Stimulated activated CD8-positive, alpha-beta memory T cell treated with anti-CD3 and anti-CD28 coated beads, Interleukin-15, amount 100 ng/mL, for 1 hour (primary cell): ENCODE measurements around the gene MAOA.
"Not testable (repeated sequence)": the region's sequence is repeated elsewhere in the genome, so short reads cannot be mapped to it uniquely, and the experiment has no call there.

Experiments used
- DNase-seq: peaks from one replicate; pipeline ENCODE4 v3.0.0-alpha.2; 2020; ENCODE audit warnings: low read depth

The MAOA gene

DNA sequence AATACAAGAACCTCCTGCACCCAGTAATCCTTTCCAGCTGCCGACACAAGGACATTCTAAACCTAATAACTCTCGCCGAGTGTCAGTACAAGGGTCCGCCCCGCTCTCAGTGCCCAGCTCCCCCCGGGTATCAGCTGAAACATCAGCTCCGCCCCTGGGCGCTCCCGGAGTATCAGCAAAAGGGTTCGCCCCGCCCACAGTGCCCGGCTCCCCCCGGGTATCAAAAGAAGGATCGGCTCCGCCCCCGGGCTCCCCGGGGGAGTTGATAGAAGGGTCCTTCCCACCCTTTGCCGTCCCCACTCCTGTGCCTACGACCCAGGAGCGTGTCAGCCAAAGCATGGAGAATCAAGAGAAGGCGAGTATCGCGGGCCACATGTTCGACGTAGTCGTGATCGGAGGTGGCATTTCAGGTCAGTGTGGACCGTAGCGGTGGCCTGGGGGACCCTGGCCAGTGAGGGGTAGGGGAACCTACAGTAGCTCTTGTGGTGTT lies at the start of gene MAOA:
TSS of gene MAOA (plus strand) at position 295 of the 490 bp plus-strand sequence. CDS start at position 338, 43 bp downstream.
- no peak for DNase-seq

DNA sequence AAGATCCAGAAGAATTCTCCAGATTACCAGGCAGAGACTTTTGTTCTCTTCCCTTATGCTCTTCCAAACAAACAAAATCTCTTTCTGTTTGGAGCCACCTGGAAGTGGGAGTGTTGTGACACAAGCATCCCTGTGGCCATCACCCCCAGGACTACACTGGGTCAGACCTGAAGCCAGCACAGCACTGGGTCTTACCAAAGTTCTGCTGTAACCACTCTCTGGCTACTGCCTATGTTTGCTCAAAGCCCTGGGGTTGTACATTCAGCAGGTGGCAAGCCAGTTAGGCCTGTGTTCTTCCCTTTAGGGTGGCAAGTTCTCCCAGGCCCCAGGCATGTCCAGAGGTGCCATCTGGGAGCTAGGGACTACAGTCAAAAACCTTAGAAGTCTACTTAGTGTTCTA lies 43.7 kb upstream of the MAOA start:
- DNase-seq = no peak

DNA sequence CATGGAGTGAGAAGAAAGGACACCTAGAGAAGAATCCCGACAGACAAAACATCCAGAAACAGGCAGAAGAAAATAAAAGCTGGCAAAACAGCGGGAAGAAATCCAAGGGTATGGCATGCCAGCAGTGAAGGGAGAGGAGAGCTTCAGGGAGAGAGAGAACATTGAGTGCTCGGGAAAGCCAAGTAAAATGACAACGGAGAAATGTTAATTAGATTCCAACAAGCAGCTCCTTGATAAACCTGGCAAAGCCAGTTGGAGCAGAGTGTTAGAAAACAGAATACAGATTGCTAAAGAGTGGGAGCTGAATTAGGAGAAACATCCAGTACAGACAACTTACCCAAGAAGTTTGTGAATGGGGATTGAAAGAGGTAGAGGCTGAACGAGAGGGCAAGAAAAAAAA lies 40.4 kb upstream of the MAOA start:
- DNase-seq = no peak

DNA sequence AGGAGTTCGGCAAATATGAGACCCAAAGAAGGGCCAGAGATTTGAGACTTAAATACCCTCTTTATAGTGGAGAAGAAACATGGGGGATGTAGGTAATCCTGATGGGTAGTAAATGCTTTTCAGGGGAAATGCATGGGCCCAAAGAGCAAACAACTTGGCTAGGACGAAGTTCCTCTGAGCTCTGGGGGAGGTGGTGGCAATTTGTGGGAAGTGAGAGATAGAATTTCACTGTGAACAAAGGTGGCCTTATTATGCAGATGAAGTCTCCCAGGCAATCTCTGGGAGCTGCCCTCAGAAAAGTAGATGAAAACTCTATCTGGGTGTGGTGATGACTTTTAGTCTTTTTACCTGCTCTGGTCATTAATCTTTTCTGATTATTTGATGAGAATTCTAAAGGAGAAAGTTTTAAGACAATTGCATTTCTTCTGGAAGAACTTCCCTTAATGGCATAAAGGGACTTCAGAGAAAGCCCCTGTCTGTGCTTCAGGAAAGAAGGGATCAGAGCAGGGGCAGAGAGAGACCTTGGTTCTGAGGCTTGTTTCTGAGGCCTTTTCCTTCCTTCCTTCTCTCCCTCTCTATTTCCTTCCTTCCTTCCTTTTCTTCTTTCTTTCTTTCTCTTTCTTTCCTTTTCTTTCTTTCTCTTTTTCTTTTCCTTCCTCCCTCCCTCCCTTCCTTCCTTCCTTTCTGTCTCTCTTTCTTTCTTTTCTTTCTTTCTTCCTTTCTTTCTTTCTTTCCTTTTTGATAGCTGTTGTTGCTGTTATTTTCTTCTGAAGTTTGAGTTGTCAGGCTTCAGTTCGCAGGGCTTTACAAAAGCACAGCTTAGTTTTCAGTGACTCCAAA lies 37.5 kb upstream of the MAOA start:
- no peak for DNase-seq

DNA sequence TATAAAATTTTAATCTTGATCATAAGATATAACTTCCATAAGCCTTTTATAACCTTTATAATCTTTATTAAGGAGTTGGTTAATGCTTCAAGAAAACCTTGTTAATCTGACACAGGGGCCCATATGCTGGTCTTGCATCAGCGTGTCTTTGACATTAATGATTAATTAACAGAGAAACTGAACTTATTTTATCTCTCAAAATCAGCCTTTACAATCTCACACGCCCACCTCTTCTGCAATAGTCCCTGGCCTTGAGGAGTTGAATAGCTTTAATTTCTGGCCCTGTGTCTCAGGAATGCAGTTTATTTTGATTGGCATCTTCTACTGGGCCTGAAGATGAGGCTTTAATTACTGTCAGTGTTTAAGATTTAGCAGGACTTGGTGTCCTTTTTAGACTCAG lies 36.2 kb upstream of the MAOA start:
- DNase-seq = not testable (repeated sequence)

DNA sequence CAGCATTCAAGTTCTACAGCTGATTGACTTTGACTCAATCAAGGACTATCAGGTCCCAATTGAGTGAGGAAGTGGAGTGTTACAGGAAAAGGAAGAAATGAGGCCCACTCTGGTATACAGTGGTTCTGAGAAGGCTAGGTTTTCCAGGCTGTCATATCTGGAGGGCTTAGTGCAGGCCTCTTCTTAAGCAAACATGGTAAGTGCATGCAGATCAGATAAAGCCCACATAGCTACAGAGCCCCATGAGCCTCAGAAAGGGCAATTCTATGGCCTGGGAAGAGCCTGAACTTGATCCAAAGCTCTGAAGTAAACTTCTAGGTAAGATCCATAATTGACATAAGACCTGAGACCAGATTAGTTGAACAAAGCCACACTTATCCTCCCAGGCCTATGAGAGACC lies 29.0 kb upstream of the MAOA start:
- no peak for DNase-seq

DNA sequence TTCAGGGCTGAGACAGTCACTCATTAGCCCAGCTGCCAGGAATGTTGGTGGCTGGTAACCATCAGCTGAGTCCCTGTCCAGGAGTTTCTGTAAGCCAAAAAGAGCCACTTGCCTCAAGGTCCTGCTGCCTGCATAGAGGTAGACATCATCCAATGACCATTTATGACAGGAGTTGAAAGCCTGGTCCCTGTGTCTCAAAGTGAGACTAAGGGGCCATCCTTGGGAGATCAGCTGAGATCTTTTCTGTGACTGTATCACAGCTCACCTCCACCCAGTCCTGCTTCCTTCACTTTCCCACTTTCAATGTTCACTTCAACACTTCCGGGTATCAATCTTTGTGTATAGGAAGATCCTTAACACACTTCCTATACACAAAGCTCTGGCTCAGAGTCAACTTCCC lies 28.4 kb upstream of the MAOA start:
- no peak for DNase-seq

DNA sequence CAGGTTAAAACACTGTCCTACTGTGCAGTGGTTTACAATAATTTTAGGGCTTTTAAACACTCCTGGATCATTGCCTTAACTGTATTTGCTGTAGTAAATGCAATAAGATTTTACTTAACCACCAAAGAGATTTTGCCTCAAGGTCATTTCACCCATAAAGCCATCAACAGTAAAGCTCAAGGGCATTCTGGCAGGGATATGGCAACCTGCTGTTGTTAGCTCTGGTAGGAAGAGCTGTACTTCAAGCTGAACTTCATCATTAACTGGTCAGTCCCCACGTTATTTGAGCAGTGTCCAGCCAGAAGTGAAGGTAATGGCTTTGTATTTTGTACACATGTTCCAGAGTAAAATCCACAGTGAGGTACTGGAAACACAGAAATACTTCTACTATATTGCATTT lies 26.9 kb upstream of the MAOA start:
- no peak for DNase-seq

DNA sequence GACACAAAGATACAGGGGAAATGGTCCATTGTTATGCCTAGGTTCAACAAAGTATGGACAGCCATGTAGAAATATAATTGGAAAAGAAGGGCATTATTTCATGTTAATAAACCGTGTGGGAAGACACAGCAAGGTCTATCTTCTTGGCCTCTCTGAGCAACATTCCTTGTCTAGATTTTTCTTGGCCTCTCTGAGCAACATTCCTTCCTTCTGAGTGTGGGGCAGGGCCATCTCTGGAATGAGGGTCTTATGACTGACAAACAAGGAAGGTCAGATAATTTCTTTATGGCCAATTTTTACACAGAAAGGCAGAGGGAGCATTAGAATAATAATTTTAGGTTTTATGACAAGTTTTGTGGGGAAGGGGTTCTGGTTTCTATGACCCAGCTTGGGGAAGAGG lies 24.3 kb upstream of the MAOA start:
- DNase-seq = no peak

DNA sequence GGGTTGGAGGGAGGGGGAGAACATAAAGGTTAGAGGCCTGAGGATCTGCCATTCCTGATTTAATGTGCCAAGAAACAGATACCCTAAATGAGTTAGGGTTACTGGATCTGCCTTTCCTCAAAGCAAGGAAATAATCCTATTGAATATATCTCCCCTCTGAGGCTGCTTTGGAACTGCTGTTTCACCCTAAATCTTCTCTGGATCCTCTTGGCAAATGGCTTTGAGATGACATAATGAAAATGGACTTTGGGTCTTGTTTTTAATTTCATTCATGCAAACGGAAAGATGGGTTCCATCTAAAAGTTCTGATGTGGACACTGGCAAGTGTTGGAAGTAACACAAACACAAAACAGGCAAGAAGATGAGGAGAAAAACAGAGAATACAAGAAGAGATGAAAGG lies 23.0 kb upstream of the MAOA start:
- no peak for DNase-seq

DNA sequence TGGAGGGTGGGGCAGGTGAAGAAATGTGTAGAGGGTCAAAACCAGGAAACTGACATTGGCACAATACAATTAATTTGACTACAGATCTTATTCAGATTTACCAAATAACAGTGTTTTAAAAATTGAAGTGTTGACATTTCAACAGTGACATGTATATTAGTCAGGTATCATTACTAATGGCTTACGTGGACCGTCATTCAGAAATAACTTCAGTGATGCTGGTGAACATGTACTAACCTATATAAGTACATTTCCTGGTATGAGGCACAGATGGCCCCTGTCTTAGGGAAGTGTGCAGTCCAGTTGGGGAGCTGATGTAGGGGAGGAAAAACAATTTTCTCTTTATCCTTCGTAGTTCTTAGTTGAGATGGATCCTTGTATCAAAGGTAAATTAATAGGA lies 22.3 kb upstream of the MAOA start:
- DNase-seq = no peak

DNA sequence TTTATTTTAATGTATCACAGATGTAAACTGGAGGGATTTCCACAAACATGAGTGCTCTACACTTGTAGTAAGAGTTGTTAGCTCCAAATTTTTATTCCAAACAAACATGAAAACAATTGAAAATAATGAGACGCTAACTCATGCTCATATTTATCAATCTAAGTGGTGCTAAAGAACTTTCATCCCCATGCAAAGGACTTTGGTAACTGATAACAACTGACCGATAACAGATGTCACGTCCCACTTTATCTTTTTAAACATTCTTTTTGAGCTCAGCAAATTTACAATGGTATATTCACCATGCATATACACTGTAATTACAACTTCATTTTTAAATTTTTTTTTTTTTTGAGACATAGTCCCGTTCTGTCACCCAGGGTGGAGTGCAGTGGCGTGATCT lies 15.6 kb upstream of the MAOA start:
- no peak for DNase-seq

DNA sequence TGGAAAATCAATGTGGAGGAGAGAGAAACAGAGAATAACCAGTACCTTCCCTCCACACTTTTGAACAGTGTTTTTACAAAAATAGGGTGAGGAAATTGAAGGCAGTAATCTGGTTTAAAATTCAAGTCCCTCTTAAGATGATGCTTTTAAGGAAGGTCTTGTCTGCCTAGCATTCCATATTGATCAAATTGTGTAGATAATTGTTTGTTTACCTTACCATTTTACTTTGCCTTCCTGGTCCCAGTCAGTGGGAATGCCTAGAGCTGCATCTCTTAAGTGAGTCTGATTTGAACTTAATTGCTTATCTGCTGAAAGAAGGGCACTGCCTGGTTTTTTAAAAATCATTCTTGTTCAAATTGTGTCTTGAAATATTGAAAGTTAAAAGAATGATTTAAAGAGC lies 14.4 kb upstream of the MAOA start:
- no peak for DNase-seq

DNA sequence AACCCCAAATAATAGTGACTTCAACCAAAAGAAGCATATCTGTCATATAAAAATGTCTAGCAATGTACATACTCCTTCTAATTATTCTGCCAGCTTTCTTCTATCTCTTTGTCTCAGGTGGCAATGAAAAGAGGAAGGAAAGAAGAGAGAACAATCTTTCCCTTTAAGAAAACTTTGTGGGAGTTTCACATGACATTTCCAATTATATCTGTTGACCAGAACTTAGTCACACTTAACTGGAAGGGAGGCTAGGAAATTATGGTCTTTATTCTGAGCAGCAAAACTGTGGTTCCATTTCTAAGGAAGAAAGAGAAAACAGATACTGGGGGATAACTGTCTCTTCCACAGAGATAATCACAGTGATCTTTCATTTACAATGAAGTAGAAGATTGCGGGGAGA lies 12.9 kb upstream of the MAOA start:
- DNase-seq = no peak

DNA sequence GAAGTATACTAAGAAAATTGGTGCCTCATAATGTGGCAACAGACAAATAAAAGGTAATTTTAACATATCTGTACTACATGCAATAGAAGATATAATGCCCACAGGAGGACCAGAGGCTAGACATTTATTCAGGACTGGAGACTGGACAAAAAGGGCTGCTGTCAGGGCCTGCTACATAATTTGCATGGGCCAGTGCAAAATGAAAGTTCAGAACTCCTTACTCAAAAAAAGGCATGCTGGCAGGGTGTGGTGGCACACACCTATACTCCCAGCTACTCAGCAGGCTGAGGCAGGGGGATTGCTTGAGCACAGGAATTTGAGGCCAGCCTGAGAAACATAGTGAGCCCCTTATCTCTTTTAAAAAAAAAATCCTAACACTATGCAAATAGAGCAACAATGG lies 12.4 kb upstream of the MAOA start:
- no peak for DNase-seq

DNA sequence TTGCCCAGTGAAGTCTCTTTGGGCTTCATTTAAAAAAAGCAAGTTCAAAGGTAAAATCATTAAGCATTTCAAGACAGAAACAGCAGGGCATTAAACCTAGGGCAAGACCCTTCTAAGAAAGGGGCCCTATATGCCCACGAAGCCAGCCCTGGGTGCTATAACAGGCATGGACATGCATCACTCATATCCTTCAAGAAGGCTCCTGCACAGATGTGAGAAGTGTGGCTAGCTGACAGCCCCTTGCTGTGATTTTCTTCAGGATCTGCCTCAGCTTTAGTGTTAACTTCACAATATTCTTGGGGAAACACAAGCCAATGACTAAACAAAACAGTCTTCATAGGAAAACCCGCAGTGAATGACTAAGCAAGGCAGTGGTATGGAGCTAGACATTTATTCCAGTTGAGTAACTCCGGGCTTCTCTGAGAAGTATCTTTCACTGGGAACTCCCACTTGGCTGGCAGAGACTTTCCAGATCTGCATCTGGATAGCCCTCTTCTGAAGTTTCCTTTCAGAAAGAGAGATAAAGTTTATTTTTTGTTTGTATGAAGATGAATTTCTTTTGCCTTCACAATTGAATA lies 11.9 kb upstream of the MAOA start:
- DNase-seq = no peak

DNA sequence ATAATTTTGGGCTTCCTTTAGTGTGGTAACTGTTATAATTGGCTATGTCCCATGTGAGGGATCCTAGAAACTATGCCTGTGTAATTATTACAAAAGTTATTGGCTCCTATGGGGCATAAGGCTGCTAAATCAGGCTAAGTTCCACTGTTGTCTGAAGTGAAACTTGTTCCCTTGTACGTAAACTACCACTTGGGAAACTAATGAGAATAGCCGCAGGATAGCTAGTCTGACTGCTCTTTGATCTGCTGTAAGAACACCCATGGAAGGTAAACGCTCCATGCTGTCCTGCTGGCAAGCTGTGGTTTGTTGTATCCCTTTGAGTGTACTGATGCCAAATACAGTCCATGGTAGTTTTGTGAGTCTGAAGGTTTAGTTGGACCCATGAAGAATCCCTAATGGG lies 9.3 kb upstream of the MAOA start:
- no peak for DNase-seq

DNA sequence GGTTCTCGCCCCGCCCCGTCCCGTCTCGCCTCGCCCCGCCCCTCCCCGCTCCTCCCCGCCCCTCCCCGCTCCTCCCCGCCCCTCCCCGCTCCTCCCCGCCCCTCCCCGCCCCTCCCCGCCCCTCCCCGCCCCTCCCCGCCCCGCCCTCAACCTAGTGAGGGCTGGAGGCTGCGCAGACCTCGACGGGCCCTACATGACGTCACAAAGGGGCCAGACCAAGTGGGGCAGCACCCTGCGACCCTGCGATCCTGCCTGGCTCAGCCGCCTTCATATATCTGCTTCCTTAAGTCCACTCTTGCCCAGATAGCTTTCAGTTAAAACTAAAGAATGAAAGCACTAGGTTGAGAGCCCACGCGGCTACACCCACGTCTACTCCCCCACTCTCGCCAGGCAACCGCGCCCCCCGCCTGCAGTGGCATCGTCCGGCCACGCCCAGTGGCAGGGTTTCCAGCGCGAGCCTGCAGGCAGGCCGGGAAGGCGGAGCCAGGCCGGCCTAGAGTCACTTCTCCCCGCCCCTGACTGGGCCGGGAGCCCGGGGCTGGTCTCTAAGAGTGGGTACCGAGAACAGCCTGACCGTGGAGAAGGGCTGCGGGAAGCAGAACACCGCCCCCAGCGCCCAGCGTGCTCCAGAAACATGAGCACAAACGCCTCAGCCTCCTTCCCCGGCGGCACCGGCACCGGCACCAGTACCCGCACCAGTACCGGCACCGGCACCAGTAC lies 1.5 kb upstream of the MAOA start:
- DNase-seq = peak; percentile 58

DNA sequence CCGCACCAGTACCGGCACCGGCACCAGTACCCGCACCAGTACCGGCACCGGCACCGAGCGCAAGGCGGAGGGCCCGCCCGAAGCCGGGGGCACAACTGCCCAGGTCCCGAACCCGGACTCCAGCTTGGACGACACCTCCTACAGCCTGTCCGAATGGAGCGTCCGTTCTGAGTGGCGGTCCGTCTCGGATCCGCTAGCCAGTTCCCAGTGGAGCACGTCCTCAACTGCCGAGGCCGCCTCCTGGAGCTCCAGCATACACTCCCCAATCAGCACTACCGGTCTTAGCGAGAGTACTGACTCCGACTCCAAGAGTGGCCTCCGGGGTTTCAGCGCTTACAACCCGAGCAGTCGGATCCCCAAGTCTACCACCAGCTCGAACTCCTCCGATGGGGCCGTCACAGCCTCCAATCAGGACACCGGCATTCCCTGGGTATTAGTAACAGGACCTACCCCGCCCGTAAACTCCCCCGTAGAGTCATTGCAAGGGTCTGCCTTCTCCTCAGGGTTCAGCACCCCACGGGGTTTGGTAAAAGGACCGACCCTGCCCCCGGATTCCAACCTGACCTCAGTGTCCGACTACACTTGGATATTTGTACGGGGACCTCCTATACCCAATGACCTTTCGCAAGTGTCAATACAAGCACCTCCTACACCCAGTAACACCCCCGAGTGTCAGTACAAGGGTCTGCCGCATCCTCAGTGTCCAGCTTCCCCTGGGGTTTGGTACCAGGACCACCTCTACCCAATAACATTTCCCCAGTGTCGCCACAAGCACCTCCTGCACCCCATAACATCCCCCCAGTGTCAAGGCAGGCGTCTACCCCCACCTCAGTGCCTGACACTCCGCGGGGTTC lies 721 bp upstream of the MAOA start:
- DNase-seq = no peak

DNA sequence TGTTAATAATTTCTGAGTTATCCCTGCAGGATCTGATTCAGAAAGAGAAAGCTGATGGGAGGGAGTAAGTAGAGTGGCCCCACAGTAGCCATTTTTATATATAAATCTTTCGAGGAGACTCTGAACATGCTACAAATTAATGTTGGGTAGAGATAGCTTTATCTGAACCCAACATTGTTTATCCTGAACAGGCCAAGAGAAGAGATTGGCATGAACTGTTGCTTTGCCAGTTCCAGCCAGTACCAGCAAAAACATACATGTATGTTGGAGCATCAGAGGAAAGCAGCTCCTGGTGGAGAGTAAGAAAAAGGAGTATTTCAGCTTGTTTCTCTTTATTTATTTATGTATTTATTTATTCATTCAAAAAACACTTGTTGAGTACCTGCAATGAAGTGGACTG lies 1.6 kb downstream of the MAOA start:
- DNase-seq = no peak

DNA sequence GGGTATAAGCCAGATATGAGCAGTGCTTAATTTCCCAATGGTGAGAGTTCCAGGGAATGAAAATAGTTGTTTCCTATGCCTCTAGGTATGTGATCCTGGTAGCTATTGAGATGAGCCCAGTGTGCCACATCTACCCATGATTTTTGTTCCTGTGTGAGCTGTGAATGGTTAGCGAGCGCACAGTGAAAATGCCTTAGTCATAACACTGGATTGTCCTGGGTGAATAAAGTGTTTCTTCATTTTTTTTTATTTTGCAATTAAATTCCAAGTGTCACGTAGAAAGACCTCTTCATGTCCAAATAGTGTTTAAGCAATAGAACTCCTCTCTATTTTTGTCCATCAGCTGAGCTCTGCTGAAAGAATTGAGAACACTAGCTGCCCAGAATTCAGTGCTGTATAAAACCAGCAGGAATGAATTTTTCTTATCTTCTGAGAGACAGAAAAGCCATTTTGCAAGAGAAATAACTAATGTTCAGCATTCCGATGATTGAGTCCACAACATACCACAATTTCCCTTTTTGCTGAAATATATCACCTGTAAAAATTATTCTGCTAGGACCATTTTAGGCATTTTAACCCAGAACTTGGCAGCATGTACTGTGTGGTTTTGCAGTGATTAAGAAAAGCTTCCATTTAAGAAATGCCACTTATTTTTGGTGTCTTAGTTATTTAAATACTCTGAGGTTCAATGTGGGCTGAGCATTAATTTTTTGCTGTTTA lies 5.6 kb downstream of the MAOA start:
- no peak for DNase-seq

DNA sequence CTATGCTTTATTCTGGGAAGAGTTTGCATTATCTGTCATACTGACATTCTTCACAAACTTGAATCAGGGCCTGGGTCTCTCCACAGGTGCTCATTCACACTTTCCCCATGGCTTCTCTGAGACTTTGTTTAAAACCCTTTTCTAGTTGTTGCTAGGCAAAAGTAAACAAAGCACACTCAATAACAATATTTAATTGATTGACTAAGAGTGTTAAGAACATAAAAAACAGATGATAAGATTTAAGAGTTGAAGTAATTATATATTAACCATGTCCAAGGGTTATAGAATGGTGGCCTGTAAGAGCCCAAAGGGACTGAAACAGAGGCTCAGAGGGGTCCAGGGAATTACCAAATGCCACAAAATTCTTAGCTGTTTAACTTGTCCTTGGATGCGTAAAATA lies 7.1 kb downstream of the MAOA start:
- DNase-seq = no peak
